Measurements from ENCODE around the gene GABRB3.

Gene GABRB3

DNA sequence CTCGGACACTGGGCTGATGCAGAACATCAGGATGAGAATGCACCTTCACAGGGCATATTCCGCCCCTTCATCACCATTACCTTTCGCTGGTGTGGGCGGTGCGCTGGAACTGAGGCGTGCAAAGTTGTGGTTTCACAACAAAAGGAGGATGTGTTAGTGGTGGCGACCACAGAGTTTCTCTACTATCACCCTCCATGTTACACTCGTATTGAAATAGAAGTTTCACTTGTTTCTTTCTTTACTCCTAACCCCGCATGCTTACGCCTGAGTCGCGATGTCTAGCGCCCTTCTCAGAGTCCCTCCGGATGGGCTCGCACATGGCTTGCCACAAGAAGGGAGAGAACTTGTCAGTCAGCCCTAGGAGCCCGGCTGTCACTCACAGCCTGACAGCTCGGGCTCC, 148.7 kb downstream of the GABRB3 start:
- no peak for TF ChIP-seq BACH2 (CRISPR knock-in tag; IDR thresholded peaks at IDR 0.05; ENCODE audit: borderline replicate concordance)
- no peak for TF ChIP-seq ZNF565 (CRISPR knock-in tag; conservative IDR thresholded peaks at IDR 0.05; ENCODE audit: low read depth)
- TF ChIP-seq ISL1 (CRISPR knock-in tag; IDR thresholded peaks at IDR 0.05) = no peak
- TF ChIP-seq ZNF8 (CRISPR knock-in tag; IDR thresholded peaks at IDR 0.05) = no peak
- no peak for TF ChIP-seq CSDC2 (CRISPR knock-in tag; IDR thresholded peaks at IDR 0.05)
- TF ChIP-seq, protein P1, sequence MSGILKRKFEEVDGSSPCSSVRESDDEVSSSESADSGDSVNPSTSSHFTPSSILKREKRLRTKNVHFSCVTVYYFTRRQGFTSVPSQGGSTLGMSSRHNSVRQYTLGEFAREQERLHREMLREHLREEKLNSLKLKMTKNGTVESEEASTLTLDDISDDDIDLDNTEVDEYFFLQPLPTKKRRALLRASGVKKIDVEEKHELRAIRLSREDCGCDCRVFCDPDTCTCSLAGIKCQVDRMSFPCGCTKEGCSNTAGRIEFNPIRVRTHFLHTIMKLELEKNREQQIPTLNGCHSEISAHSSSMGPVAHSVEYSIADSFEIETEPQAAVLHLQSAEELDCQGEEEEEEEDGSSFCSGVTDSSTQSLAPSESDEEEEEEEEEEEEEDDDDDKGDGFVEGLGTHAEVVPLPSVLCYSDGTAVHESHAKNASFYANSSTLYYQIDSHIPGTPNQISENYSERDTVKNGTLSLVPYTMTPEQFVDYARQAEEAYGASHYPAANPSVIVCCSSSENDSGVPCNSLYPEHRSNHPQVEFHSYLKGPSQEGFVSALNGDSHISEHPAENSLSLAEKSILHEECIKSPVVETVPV (CRISPR knock-in tag; IDR thresholded peaks at IDR 0.05) = no peak
- no peak for TF ChIP-seq ZNF70 (CRISPR knock-in tag; IDR thresholded peaks at IDR 0.05)
- TF ChIP-seq, protein P2, sequence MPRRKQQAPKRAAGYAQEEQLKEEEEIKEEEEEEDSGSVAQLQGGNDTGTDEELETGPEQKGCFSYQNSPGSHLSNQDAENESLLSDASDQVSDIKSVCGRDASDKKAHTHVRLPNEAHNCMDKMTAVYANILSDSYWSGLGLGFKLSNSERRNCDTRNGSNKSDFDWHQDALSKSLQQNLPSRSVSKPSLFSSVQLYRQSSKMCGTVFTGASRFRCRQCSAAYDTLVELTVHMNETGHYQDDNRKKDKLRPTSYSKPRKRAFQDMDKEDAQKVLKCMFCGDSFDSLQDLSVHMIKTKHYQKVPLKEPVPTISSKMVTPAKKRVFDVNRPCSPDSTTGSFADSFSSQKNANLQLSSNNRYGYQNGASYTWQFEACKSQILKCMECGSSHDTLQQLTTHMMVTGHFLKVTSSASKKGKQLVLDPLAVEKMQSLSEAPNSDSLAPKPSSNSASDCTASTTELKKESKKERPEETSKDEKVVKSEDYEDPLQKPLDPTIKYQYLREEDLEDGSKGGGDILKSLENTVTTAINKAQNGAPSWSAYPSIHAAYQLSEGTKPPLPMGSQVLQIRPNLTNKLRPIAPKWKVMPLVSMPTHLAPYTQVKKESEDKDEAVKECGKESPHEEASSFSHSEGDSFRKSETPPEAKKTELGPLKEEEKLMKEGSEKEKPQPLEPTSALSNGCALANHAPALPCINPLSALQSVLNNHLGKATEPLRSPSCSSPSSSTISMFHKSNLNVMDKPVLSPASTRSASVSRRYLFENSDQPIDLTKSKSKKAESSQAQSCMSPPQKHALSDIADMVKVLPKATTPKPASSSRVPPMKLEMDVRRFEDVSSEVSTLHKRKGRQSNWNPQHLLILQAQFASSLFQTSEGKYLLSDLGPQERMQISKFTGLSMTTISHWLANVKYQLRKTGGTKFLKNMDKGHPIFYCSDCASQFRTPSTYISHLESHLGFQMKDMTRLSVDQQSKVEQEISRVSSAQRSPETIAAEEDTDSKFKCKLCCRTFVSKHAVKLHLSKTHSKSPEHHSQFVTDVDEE (CRISPR knock-in tag; IDR thresholded peaks at IDR 0.05) = no peak
- no peak for ATAC-seq

DNA sequence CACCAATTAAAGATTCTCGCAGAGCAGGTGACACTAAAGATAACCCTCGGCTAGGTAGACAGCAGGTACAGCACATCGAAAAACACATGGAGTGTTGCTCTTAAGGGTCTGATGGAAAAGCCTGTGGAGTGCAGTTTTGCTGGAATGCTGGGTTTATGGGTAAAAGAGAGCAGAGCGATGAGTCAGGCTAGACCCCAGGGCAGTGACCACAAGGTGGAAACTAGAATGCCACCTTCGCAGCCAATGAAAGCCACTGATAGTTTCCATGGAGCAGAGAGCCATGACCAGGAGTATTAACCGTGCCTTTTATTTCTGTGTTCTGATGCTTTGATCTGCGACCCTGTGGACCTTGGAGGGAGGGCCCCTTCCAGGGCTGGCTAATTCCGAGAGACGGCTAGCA, 149.8 kb downstream of the GABRB3 start:
- no peak for ATAC-seq

More for the DNA sequence above, 149.8 kb downstream of the GABRB3 start:
- TF ChIP-seq ZFP3 (CRISPR knock-in tag; IDR thresholded peaks at IDR 0.05) (no peak), SNAI2 (CRISPR knock-in tag; IDR thresholded peaks at IDR 0.05) (no peak), RARB (CRISPR knock-in tag; IDR thresholded peaks at IDR 0.05) (no peak), ZNF8 (CRISPR knock-in tag; IDR thresholded peaks at IDR 0.05) (no peak), GLIS3 (CRISPR knock-in tag; IDR thresholded peaks at IDR 0.05) (no peak), CSDC2 (CRISPR knock-in tag; IDR thresholded peaks at IDR 0.05) (no peak), ISL1 (CRISPR knock-in tag; IDR thresholded peaks at IDR 0.05) (no peak), ZNF565 (CRISPR knock-in tag; conservative IDR thresholded peaks at IDR 0.05; ENCODE audit: low read depth) (no peak), PPARA (CRISPR knock-in tag; IDR thresholded peaks at IDR 0.05; ENCODE audit: borderline replicate concordance) (no peak), ESRRG (CRISPR knock-in tag; IDR thresholded peaks at IDR 0.05) (no peak), BACH2 (CRISPR knock-in tag; IDR thresholded peaks at IDR 0.05; ENCODE audit: borderline replicate concordance) (no peak), TOX (CRISPR knock-in tag; IDR thresholded peaks at IDR 0.05; ENCODE audit: borderline replicate concordance) (no peak), ARNTL (CRISPR knock-in tag; IDR thresholded peaks at IDR 0.05; ENCODE audit: borderline replicate concordance, low read depth) (no peak), OSR1 (CRISPR knock-in tag; IDR thresholded peaks at IDR 0.05) (no peak), ZNF70 (CRISPR knock-in tag; IDR thresholded peaks at IDR 0.05) (no peak)
- TF ChIP-seq, protein P3, sequence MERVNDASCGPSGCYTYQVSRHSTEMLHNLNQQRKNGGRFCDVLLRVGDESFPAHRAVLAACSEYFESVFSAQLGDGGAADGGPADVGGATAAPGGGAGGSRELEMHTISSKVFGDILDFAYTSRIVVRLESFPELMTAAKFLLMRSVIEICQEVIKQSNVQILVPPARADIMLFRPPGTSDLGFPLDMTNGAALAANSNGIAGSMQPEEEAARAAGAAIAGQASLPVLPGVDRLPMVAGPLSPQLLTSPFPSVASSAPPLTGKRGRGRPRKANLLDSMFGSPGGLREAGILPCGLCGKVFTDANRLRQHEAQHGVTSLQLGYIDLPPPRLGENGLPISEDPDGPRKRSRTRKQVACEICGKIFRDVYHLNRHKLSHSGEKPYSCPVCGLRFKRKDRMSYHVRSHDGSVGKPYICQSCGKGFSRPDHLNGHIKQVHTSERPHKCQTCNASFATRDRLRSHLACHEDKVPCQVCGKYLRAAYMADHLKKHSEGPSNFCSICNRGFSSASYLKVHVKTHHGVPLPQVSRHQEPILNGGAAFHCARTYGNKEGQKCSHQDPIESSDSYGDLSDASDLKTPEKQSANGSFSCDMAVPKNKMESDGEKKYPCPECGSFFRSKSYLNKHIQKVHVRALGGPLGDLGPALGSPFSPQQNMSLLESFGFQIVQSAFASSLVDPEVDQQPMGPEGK (CRISPR knock-in tag; IDR thresholded peaks at IDR 0.05; ENCODE audit: borderline replicate concordance) = no peak
- TF ChIP-seq, protein P1 (CRISPR knock-in tag; IDR thresholded peaks at IDR 0.05) = no peak
- TF ChIP-seq, protein P4, sequence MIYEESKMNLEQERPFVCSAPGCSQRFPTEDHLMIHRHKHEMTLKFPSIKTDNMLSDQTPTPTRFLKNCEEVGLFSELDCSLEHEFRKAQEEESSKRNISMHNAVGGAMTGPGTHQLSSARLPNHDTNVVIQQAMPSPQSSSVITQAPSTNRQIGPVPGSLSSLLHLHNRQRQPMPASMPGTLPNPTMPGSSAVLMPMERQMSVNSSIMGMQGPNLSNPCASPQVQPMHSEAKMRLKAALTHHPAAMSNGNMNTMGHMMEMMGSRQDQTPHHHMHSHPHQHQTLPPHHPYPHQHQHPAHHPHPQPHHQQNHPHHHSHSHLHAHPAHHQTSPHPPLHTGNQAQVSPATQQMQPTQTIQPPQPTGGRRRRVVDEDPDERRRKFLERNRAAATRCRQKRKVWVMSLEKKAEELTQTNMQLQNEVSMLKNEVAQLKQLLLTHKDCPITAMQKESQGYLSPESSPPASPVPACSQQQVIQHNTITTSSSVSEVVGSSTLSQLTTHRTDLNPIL (CRISPR knock-in tag; IDR thresholded peaks at IDR 0.05; ENCODE audit: low read depth) = no peak
- TF ChIP-seq, protein P2 (CRISPR knock-in tag; IDR thresholded peaks at IDR 0.05) = no peak

Measured in SK-N-SH treated with all-trans-retinoic acid at 6 μM for 48 hours (cell line).